Activated CD8-positive, alpha-beta memory T cell treated with anti-CD3 and anti-CD28 coated beads, Interleukin-2, amount 50 U/mL, for 1 hour (primary cell): Measurements from ENCODE around the gene GK.
"Not testable (repeated sequence)": the region's sequence is repeated elsewhere in the genome, so short reads cannot be mapped to it uniquely, and the experiment has no call there.

Experiments used
- DNase-seq: peaks from one replicate; pipeline ENCODE4 v3.0.0-alpha.2; 2020; ENCODE audit errors: extremely low read depth

The GK gene

DNA sequence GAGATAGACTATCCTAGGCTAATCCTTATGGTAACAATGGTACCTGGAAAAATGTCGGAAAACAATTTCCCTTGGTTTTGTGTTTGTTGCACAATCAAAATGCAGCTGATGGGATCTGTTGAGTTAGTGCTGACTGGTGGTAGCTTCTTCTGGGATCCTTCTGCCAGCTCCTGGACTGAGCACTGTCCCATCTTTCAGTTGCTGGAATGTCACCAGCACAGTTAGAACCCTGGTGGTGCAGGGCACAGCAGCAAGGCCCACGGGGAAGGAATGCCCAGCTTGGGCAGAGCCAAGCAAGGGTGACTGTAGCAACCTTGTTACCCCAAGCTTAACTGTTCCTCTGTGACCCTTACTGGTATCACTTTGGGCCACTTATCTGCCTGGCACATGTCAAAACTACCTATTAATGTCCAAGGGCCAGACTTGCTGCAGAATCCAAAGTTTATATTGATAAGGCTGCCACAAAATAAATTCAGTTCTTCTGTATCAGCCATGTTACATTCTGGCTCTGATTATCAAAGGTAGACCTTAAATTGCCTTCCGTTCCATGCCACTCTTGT is 53.1 kb downstream of the GK start:
- DNase-seq, result no peak

DNA sequence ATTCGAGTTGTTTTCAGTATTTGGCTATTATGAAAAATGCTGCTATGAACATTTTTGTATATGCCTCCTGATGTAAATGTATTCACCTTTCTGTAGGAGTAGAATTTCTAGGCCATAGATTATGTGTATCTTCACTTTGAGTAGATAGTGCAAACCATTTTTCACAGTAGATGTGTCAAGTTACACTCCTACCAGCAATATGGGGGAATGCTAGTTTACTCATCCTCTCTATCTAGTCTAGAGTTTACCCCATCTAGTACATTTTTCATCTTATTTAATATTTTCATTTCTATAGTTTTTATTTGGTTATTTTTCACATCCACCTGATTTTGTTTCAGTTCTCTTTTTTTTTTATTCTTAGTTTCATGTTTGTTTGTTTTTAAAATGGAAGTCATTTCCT is 59.0 kb downstream of the GK start:
- DNase-seq, result no peak

DNA sequence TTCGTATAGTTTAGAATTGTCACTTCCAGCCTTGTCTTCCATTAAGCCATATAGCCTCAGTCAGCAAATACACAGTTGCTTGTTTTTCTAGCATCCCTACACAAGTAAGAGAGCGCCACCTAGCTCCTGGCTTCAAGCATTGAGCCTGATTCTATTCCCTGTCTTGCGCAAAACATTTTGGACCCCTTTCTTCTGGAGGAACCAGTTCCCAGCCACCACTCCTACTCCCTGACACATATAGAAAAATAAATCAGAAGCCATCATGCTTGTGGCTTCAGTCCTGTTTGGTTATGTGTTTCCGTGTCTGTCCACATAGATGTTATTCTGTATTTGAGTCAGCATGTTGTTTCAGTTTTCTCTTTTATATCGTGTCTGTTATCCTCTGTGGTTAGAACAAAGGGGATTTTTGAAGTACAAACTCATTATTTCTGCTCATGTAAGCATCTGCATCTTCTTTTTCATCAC is 59.9 kb downstream of the GK start:
- DNase-seq, result no peak

DNA sequence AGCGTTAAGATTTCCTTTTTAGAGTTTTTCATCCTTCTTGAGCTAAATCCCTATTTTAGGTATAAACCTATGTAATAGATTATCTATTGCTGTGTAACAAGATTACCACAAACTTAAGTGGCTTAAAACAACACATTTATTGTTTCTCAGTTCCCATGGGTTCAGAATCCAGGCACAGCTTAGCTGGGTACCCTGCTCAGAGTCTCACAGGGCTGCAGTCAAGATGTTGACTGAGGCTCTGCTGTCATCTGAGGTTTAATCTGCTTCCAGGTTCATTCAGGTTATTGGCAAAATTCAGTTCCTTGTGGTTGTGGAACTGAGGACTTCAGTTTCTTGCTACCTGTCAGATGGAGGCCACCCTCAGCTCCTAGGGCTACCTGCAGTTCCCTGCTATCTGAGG is 60.9 kb downstream of the GK start:
- DNase-seq, result no peak

DNA sequence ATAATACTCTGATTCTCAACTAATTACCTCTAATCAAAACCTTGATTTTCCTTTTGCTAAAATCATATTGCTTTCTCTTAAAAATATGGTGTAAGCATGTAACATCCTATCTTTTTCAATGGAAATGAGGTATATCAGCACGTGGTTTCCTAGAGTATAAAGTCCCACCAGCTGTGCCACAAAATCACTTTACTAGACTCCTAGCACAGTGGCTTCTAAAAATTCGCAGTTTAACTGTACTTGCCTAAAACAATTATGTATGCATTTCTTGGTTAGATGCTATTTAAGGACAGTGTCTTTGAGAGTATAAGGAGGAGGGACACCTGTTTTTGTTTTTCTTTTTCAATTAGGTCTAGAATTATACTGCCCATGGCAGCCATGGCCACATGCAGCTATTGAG is 62.8 kb downstream of the GK start:
- DNase-seq, result no peak

DNA sequence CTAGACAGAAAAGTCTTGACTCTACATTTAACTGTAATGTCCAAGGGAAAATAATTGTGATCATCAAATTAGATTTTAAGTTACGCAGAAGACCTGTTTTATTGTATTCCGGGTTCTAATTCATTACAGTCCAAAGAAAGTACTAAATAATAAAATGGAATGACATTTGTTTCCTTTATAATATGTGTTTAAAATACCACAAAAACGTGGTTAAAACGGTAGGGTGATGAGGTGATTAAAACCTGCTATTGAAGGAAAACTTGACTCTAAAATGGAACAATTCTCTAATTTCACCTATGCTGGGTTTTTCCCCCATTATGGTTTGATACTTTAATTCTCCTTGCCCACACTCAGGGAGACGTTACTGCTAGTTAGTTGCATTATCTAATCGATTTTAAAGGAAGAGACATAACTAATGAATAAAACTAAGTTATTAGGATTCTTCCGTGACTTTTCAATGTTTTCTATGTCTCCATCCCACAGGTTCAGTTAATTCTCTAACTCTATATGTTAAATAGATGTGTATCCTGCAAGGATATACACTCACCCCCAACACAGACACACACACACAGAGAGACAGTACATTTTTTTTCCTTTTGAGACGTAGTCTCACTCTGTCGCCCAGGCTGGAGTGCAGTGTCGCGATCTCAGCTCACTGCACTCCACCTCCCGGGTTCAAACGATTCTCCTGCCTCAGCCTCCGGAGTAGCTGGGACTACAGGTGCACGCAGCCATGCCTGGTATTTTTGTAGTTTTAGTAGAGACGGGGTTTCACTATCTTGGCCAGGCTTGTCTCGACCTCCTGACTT is 80.8 kb downstream of the GK start:
- no peak for DNase-seq

DNA sequence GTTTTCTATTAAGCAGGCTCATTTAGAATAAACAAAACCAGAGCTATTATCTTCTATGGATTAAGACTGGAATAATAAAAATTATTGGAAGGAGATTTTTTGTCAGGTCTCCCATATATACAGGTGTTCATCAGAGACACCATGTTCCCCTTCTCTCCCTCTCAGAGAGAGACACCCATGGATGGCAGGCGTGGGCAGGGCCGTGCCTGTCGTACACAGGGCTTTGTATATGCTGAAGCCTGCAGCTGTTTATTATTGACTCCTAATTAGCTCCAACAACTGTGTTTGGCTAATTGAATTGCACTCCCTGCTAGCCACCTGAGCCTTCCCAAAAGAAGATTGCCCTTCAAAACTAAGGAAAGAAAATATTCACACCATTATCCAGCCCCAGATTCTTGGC is 81.6 kb downstream of the GK start:
- DNase-seq, result no peak

DNA sequence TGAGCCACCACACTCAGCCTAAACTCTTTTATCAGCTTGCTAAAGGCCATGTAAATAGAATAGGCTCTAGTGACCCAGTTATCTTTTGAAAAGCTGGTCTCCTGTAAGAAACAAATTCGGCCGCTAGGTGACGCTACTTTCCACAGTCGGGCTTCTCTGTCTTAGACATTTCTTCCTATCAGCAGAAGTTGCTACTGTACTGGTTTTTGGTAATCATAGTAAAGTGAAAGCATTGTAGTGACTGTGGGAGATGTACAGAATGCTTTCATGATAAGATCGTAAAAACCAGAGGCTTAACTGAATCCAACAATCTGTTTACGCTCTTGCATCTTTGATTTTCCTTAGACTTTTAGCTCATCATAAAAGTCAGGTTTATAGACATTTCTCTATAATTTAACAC is 82.6 kb downstream of the GK start:
- DNase-seq, result peak; percentile 7

DNA sequence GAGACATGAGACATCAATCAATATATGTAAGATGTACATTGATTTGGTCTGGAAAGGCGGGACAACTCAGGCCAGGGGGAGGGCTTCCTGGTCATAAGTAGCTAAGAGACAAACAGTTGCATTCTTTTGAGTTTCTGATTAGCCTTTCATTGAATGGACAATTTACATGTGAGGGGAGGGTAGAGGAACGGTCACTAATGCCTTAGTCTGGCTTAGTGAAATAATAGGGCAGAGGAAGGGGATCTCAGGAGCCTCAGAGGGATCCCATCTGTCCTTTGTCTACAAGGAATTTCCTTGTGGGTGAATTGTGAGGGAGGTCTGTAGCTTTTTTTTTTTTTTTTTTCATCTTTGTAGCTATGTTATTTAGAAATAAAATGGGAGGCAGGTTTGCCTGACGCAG is 88.3 kb downstream of the GK start:
- DNase-seq, result no peak

DNA sequence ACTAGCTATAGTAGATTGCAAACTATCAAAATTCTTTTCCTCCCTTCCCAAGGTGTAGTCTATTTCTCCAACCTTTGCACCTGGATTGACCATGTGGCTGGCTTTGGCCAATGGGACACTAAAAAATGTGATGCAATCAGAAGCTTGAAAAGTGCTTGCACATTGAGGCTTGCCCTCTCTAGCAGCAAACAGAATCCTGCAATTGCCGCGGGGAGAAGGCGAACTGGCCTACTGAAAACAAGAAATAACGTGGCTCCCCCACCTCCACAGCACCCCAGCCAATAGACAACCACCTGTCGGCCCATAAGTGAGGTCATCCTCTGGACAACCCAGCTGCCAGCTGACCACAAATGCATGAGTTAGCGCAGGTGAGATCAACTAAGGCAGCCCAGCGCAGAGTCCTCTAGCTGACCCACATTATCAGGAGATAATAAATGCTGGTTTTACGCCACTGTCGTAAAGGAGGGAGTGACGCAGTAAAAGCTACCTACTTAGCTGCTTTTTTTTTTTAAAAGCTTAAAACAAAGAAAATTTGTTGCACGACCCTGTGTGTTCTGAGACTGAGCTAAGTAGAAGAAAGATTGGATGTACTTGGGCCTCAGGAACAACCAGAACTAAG is 95.2 kb downstream of the GK start:
- DNase-seq, result no peak

DNA sequence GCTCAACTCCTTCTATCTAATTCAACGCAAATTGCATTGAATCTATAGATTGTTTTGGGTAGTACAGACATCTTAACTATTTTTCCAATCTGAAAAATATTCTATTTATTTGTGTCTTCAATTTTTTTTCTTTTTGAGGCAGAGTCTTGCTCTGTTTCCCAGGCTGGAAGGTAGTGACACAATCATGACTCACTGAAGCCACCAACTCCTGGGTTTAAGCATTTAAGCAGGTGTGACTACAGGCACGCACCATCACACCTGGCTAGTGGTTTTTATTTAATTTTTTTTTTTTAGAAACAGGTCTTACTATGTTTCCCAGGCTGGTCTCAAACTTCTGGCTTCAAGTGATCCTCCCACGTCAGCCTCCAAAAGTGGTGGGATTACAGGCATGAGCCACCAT is 98.3 kb downstream of the GK start:
- no peak for DNase-seq

DNA sequence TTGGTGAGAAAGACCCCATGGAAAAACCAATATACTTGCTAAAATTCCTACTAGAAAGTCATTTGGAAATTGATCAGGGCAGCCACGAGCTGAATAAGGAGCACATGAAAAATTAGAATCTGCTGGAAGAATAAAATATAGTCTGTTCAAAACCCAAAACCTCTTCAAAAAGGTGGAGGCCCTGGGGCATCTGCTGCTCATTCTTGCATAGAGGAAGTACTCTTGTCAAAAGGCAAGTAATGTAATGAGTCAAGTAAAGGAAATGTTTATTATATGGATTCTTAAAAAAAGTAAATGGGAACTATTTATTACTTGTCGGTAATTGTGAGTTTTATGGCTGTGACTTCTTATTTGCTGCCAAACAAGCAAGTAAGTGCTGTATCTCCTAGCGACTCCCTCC is 109.5 kb downstream of the GK start:
- no peak for DNase-seq

DNA sequence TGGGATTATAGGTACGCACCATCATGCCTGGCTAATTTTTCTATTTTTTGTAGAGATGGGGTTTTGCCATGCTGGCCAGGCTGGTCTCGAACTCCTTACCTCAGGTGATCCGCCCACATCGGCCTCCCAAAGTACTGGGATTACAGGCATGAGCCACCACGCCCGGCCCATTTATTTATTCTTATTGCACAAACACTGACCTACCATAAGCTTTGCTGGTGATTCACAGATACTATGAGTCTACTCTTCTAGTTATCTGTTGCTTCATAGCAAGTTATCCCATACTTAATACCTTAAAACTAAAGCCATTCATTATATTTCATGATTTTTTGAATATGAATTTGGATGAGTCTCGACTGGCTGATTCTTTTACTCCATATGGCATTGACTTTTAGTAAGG is 120.5 kb downstream of the GK start:
- not testable (repeated sequence) for DNase-seq

DNA sequence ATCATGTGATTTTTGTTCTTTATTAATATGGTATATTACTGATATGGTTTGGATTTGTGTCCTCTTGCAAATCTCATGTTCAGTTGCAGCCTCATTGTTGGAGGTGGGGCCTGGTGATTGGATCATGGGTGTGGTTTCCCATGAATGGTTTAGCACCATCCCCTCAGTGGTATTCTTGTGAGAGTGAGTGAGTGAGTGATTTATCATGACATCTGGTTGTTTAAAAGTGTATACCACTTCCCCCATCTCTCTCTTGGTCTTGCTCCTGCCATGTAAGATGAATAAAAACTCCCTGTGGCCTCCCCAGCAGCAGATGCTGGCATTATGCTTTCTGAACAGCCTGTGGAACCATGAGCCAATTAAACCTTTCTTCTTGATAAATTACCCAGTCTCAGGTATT is 124.4 kb downstream of the GK start:
- DNase-seq, result no peak

DNA sequence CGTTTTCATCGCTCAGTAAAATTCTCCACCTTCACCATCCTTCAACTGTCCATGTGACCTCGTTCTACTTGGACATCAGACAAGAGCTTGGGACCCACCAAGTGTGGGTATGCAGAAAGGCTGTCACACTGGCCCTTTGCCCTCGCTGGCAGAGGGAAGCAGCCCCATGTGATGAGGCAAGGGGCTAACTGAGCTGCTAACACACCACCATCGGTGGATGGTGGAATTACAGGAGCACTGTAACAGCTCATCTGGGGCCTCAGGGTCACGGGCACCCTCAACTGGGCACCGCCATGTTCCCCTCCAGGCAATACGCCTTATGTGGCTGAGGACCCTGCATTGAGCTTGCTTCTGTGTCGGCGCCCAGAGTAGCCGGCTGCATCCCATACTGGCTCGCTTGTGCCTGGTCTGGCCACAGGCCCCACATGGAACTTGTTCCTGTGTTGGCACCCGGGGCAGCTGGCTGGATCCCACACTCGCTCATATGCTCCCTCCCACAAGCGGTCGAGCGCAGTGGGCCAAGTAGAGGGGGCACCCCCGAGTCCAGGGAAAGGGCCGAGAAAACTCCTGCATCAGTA is 126.3 kb downstream of the GK start:
- DNase-seq, result no peak
